ENCODE data around the gene CHCHD2.
"Not testable (repeated sequence)": the region's sequence is repeated elsewhere in the genome, so short reads cannot be mapped to it uniquely, and the experiment has no call there.

Gene CHCHD2

GRCh38 chr7:56110611-56111010, 4.3 kb upstream of the CHCHD2 start:
- Histone ChIP-seq H3K9me3 (replicated peaks in 1 of 11) (peaks cover 11 to 28% (median 20%) of the 10 kb centered on the region in 11 experiments), H3K36me3 (no peaks in the 10 kb centered on the region), H4K20me1 (peaks cover 0 to 2% (median 0%) of the 10 kb centered on the region in 11 experiments; a peak in 8 of 22 replicates), H3K4me2 (no peak overlapping the region), H3K4me1 (peaks cover 0 to 13% (median 9%) of the 10 kb centered on the region in 10 experiments; a peak in 12 of 20 replicates), H3K9ac (no peak overlapping the region), H3K27ac (no peak overlapping the region), H3K27me3 (no peaks in the 10 kb centered on the region), H3K4me3 (no peak overlapping the region)
- no peak for TF ChIP-seq Cebpa-rat (IDR thresholded peaks at IDR 0.05)

DNA sequence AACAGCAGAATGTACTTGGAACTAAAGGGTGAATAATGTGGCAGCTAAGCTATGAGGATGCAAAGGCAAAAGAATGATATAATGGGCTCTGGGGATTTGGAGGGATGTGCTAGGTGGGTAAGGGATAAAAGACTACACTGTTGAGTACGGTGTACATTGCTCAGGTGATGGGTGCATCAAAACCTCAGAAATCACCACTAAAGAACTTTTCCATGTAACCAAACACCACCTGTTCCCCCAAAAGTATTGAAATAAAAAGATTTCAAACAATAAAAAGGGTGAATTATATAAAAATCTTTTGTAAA, 1.6 kb upstream of the CHCHD2 start:
- Histone ChIP-seq H3K9me3 (replicated peaks in 1 of 11) (peaks cover 11 to 28% (median 20%) of the 10 kb centered on the region in 11 experiments), H3K27me3 (no peaks in the 10 kb centered on the region), H3K9ac (no peak overlapping the region), H3K36me3 (peaks cover 19 to 25% (median 22%) of the 10 kb centered on the region in 11 experiments), H3K4me3 (peak overlapping the region in 3 of 10 experiments; percentile 37 to 98 (median 84); a peak in 3 of 20 replicates), H3K4me2 (peak overlapping the region in 5 of 11 experiments; percentile 46 to 69 (median 58); a peak in 5 of 22 replicates), H3K4me1 (peaks cover 16 to 39% (median 25%) of the 10 kb centered on the region in 10 experiments), H3K27ac (peak overlapping the region in 3 of 11 experiments; percentile 85 to 97 (median 96); a peak in 4 of 22 replicates), H4K20me1 (peaks cover 24 to 29% (median 27%) of the 10 kb centered on the region in 11 experiments; a peak in 21 of 22 replicates)
- TF ChIP-seq Cebpa-rat (IDR thresholded peaks at IDR 0.05), result no peak

DNA sequence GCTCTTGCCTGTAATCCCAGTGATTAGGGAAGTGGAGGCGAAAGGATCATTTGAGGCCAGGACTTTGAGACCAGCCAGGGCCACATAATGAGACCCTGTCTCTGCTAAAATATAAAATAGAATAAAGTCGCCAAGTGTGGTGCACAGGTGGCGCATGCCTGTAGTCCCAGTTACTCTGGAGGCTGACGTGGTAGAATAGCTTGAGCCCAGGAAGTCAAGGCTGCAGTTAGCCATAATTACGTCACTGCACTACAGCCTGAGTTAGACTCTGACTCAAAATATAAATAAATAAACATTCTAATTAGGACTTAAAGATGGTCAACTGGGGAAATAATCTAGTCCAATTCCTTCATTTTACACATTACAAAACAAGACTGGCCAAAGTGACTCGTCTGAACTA, 768 bp downstream of the CHCHD2 start:
- peak overlapping the region; percentile 83 to 95 (median 85) for H3K4me2 ChIP-seq
- H3K9me3 ChIP-seq (replicated peaks in 1 of 11), result peaks cover 11 to 28% (median 20%) of the 10 kb centered on the region in 11 experiments
- peak overlapping the region; percentile 87 to 97 (median 94) for H3K9ac ChIP-seq
- peaks cover 16 to 40% (median 25%) of the 10 kb centered on the region in 10 experiments for H3K4me1 ChIP-seq
- H3K4me3 ChIP-seq, result peak overlapping the region; percentile 66 to 98 (median 85)
- peaks cover 43 to 49% (median 46%) of the 10 kb centered on the region in 11 experiments for H3K36me3 ChIP-seq
- peak overlapping the region; percentile 85 to 97 (median 92) for H3K27ac ChIP-seq
- H3K27me3 ChIP-seq, result no peaks in the 10 kb centered on the region
- peaks cover 45 to 53% (median 51%) of the 10 kb centered on the region in 11 experiments; a peak in 21 of 22 replicates for H4K20me1 ChIP-seq
- TF ChIP-seq Cebpa-rat (IDR thresholded peaks at IDR 0.05), result no peak

GRCh38 chr7:56104138-56104537, 2.1 kb downstream of the CHCHD2 start:
- not testable (repeated sequence) for H3K9ac ChIP-seq, H3K27me3 ChIP-seq, H3K27ac ChIP-seq
- peaks cover 11 to 24% (median 20%) of the 10 kb centered on the region in 11 experiments for H3K9me3 ChIP-seq (replicated peaks in 1 of 11)
- peaks cover 16 to 40% (median 25%) of the 10 kb centered on the region in 10 experiments for H3K4me1 ChIP-seq
- H3K4me2 ChIP-seq, result peak overlapping the region; percentile 23 to 95 (median 83); a peak in 18 of 22 replicates
- H3K4me3 ChIP-seq, result 0 out of 20 replicates have a peak overlapping the region, but pooled peaks of 1 of the 10 experiments have one; percentile 98
- peaks cover 56 to 63% (median 59%) of the 10 kb centered on the region in 11 experiments for H3K36me3 ChIP-seq
- H4K20me1 ChIP-seq, result peaks cover 50 to 67% (median 64%) of the 10 kb centered on the region in 11 experiments; a peak in 21 of 22 replicates

- peaks cover 40 to 74% (median 65%) of the 10 kb centered on the region in 11 experiments; a peak in 21 of 22 replicates for H4K20me1 ChIP-seq
- H3K9ac ChIP-seq, result no peak overlapping the region
- H3K4me3 ChIP-seq, result no peak overlapping the region
- no peak overlapping the region for H3K4me2 ChIP-seq
- no peak for TF ChIP-seq Cebpa-rat (IDR thresholded peaks at IDR 0.05)
- H3K36me3 ChIP-seq, result peaks cover 75 to 93% (median 86%) of the 10 kb centered on the region in 11 experiments
- no peaks in the 10 kb centered on the region for H3K27me3 ChIP-seq
- H3K9me3 ChIP-seq (replicated peaks in 1 of 11), result no peaks in the 10 kb centered on the region
- peaks cover 7 to 32% (median 10%) of the 10 kb centered on the region in 10 experiments; a peak in 19 of 20 replicates for H3K4me1 ChIP-seq
- H3K27ac ChIP-seq, result no peak overlapping the region
Observed at GRCh38 chr7:56099653-56100052, 6.6 kb downstream of the CHCHD2 start.

DNA sequence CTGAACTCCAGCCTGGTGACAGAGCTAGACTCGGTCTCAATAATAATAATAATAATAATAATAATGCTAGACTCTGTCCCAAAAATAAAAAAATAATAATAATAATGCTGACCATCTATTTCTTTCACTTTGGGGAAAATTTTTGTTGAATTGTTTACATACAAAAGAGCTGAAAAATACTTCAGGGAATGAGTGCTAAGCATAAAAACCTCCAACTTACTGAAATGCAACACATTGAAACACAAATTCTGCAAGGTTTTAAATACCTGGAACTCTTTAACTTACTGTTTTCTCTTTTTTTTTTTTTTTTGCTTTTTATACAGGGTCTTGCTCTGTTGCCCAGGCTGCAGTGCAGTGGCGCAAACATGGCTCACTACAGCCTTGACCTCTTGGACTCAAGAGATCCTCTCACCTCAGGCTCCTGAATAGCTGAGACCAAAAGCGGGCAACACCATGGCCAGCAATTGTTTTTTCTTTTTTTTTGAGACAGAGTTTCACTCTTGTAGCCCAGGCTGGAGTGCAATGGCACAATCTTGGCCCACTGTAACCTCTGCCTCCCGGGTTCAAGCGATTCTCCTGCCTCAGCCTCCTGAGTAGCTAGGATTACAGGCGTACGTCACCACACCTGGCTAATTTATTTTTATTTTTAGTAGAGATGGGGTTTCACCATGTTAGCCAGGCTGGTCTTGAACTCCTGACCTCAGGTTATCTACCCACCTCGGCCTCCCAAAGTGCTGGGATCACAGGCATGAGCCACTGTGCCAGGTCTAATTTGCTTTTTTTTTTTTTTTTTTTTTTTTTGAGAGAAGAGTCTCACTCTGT, 7.9 kb downstream of the CHCHD2 start:
- not testable (repeated sequence) for H3K9me3 ChIP-seq (replicated peaks in 1 of 11); H3K4me3 ChIP-seq; H3K9ac ChIP-seq; H3K27me3 ChIP-seq; H3K27ac ChIP-seq; H3K4me2 ChIP-seq
- H4K20me1 ChIP-seq, result peaks cover 28 to 62% (median 52%) of the 10 kb centered on the region in 11 experiments; a peak in 21 of 22 replicates
- peaks cover 0 to 20% (median 3%) of the 10 kb centered on the region in 10 experiments; a peak in 12 of 20 replicates for H3K4me1 ChIP-seq
- H3K36me3 ChIP-seq, result peaks cover 62 to 80% (median 73%) of the 10 kb centered on the region in 11 experiments

- TF ChIP-seq Cebpa-rat (IDR thresholded peaks at IDR 0.05), result no peak
- no peak overlapping the region for H3K4me3 ChIP-seq
- no peaks in the 10 kb centered on the region for H3K9me3 ChIP-seq (replicated peaks in 1 of 11)
- peaks cover 0 to 15% (median 9%) of the 10 kb centered on the region in 10 experiments; a peak in 14 of 20 replicates for H3K4me1 ChIP-seq
- H4K20me1 ChIP-seq, result peaks cover 21 to 55% (median 46%) of the 10 kb centered on the region in 11 experiments; a peak in 21 of 22 replicates
- H3K27me3 ChIP-seq, result no peaks in the 10 kb centered on the region
- H3K36me3 ChIP-seq, result peaks cover 55 to 73% (median 66%) of the 10 kb centered on the region in 11 experiments
- H3K27ac ChIP-seq, result 0 out of 22 replicates have a peak overlapping the region, but pooled peaks of 1 of the 11 experiments have one; percentile 9
- no peak overlapping the region for H3K4me2 ChIP-seq
- H3K9ac ChIP-seq, result no peak overlapping the region
Observed at GRCh38 chr7:56097700-56098099, 8.6 kb downstream of the CHCHD2 start.

DNA sequence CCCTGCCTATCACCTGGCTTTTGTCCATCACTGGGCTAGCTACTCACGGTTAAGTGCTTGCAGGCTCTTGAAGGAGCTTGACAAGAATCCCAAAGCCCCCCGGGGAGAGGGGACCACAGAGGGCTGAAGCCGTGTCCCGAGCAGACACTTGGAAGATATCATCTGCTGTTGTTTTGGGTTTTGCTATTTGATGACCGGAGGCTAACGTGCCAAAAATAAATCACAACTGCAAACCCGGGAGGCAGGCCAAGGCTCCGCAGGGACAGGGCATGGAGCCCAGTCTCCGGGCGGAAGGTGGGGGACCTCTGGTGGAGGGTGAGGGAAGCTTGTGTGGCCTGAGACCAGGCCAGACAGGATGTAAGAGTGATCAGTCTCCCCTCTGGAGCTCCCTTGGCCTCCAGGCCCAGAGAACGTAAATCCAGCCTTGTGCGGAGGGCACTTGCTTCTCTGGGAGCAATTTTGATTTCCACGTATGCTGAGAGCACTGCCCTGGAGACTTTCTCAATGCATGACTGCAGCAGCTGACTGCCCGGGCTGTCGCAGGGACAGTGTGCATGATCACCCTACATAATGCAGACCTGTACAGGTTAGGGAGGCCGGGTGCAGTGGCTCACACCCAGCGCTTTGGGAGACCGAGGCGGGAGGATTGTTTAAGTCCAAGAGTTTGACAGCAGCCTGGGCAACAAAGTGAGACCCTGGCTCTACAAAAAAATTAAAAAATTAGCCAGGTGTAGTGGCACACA, 13.3 kb downstream of the CHCHD2 start, which contains the start of gene PHKG1:
Gene PHKG1, minus strand, starts transcription at position 164 of the 743 bp plus-strand sequence. CDS start 4,011 bp downstream, outside the sequence.
- peak within 1 kb of the TSS in 5 of 11 experiments; percentile 0 to 40 (median 24); a peak in 7 of 22 replicates for H3K4me2 ChIP-seq
- peaks cover 0 to 19% (median 6%) of the 10 kb centered on the region in 11 experiments; a peak in 9 of 22 replicates for H4K20me1 ChIP-seq
- H3K27ac ChIP-seq, result no peak within 1 kb of the TSS
- no peak for TF ChIP-seq Cebpa-rat (IDR thresholded peaks at IDR 0.05)
- 0 out of 22 replicates have a peak within 1 kb of the TSS, but pooled peaks of 1 of the 11 experiments have one; percentile 17 for H3K9ac ChIP-seq
- no peaks in the 10 kb centered on the region for H3K9me3 ChIP-seq (replicated peaks in 1 of 11)
- peaks cover 20 to 49% (median 32%) of the 10 kb centered on the region in 11 experiments for H3K36me3 ChIP-seq
- no peaks in the 10 kb centered on the region for H3K27me3 ChIP-seq
- peaks cover 0 to 26% (median 8%) of the 10 kb centered on the region in 10 experiments; a peak in 13 of 20 replicates for H3K4me1 ChIP-seq
- H3K4me3 ChIP-seq, result no peak within 1 kb of the TSS

DNA sequence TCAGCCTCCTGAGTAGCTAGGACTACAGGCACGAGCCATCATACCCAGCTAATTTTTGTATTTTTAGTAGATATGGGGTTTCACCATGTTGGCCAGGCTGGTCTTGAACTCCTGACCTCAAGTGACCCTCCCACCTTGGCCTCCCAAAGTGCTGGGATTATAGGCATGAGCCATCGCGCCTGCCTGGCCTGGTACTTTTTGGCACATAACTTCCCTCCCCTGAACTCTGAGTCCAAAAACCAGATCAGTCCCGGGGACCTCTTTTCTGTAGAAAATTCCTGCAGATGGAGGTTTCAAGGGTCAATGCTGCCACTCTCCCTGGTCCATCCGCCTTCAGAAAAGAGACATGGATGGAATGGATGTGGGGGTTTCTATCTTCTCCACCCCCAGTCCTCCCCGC, 13.9 kb downstream of the CHCHD2 start:
- H3K4me1 ChIP-seq, result peaks cover 0 to 26% (median 7%) of the 10 kb centered on the region in 10 experiments; a peak in 10 of 20 replicates
- peaks cover 20 to 49% (median 32%) of the 10 kb centered on the region in 11 experiments; a peak in 21 of 22 replicates for H3K36me3 ChIP-seq
- not testable (repeated sequence) for H3K4me3 ChIP-seq; H3K27ac ChIP-seq; H3K27me3 ChIP-seq; H3K9me3 ChIP-seq (replicated peaks in 1 of 11)
- peaks cover 0 to 18% (median 2%) of the 10 kb centered on the region in 11 experiments; a peak in 6 of 22 replicates for H4K20me1 ChIP-seq
- peak overlapping the region in 5 of 11 experiments; percentile 0 to 40 (median 24); a peak in 6 of 22 replicates for H3K4me2 ChIP-seq
- H3K9ac ChIP-seq, result 0 out of 22 replicates have a peak overlapping the region, but pooled peaks of 1 of the 11 experiments have one; percentile 17
